ENCODE data around the gene TIMM13.
"Not testable (repeated sequence)": the region's sequence is repeated elsewhere in the genome, so short reads cannot be mapped to it uniquely, and the experiment has no call there.

The TIMM13 gene

GRCh38 chr19:2429917-2430535, 2.6 kb upstream of the TIMM13 start:
- no peak for DNase-seq

- peak; percentile 61 for DNase-seq
Observed at GRCh38 chr19:2428756-2429711, 1.6 kb upstream of the TIMM13 start.

GRCh38 chr19:2428321-2428690, 920 bp upstream of the TIMM13 start:
- peak; percentile 66 for DNase-seq

GRCh38 chr19:2426611-2427428, 566 bp downstream of the TIMM13 start:
- peak; percentile 64 for DNase-seq

- DNase-seq, result no peak
Observed at GRCh38 chr19:2425622-2426581, 1.5 kb downstream of the TIMM13 start.

- peak; percentile 93 for DNase-seq
Observed at GRCh38 chr19:2424686-2425621, 2.4 kb downstream of the TIMM13 start.

- DNase-seq, result no peak
Observed at GRCh38 chr19:2423915-2424685, 3.3 kb downstream of the TIMM13 start.

GRCh38 chr19:2423071-2423914, 4.1 kb downstream of the TIMM13 start:
- no peak for DNase-seq

- no peak for DNase-seq
Observed at GRCh38 chr19:2421581-2422306, 5.6 kb downstream of the TIMM13 start.

GRCh38 chr19:2420490-2420889, 6.9 kb downstream of the TIMM13 start:
- no peak for DNase-seq

- DNase-seq, result no peak
Observed at GRCh38 chr19:2419754-2420153, 7.6 kb downstream of the TIMM13 start.

- no peak for DNase-seq
Observed at GRCh38 chr19:2417881-2418406, 9.4 kb downstream of the TIMM13 start.

- DNase-seq, result not testable (repeated sequence)
Observed at GRCh38 chr19:2417436-2417835, 9.9 kb downstream of the TIMM13 start.

GRCh38 chr19:2416321-2417097, 10.9 kb downstream of the TIMM13 start:
- DNase-seq, result no peak

- DNase-seq, result no peak
Observed at GRCh38 chr19:2415973-2416319, 11.4 kb downstream of the TIMM13 start.

- no peak for DNase-seq
Observed at GRCh38 chr19:2415281-2415972, 12.0 kb downstream of the TIMM13 start.

- no peak for DNase-seq
Observed at GRCh38 chr19:2413629-2414028, 13.8 kb downstream of the TIMM13 start.
